SK-MEL-5 (cell line): ENCODE data around the gene COX4I1. TPM values are rescaled to one million over a fixed set of nuclear protein-coding genes. Genes with fewer than 3 reads are reported as not detected.
A peak's percentile ranks its signal among the peaks of the same experiment; 100 is the strongest.

Experiments used
- DNase-seq: peaks from one replicate; pipeline ENCODE4 v3.0.0-alpha.2; 2016; ENCODE audit warnings: low read depth, low spot score
- in situ Hi-C: cut with HindIII; loops from 2 replicates; pipeline ENCODE4 v1.10.0; 2016; ENCODE audit warnings: low sequenced_read_pairs, high pct_unique_total_duplicates, low pct_unique_long_range_greater_than_20kb
- polyA plus RNA-seq, 2 experiments: library from polyadenylated mRNA; depleted of rRNA; stranded (reverse); fragments of >200 nt; gene quantifications; 2 replicates each; pipeline ENCODE4 v1.2.3, GENCODE V29; 2015
- total RNA-seq: library from RNA; depleted of rRNA; stranded (reverse); fragments of >200 nt; shearing (Covaris generic); gene quantifications from 2 replicates; pipeline ENCODE4 v1.2.3, GENCODE V29; 2014; rRNA removed

Gene COX4I1
- 696 and 745 TPM in 2 replicates for total RNA-seq
- polyA plus RNA-seq (2015; cell fraction: cytosol; rRNA removed), result 509 and 646 TPM in 2 replicates
- polyA plus RNA-seq (2015; cell fraction: nucleus; rRNA removed), result 202 and 230 TPM in 2 replicates

GRCh38 chr16:85799497-85800320 is at the start of gene COX4I1, which contains the start of gene EMC8:
COX4I1 (plus strand) TSS chr16:85799695; CDS start chr16:85801206, 1,511 bp downstream.
EMC8 (minus strand) TSS chr16:85799544; CDS start chr16:85799295, 249 bp downstream.
- peak; percentile 89 for DNase-seq
- in situ Hi-C loops, result no loop called here

- in situ Hi-C loops, result no loop called here
Measured at GRCh38 chr16:85749771-85750145, 49.7 kb upstream of the COX4I1 start.

GRCh38 chr16:85750146-85750826 is 49.2 kb upstream of the COX4I1 start:
- in situ Hi-C loops, result no loop called here
- DNase-seq, result no peak

More at GRCh38 chr16:85749771-85750145, 49.7 kb upstream of the COX4I1 start:
- DNase-seq, result no peak

- peak; percentile 32 for DNase-seq
- in situ Hi-C loops, result no loop called here
Measured at GRCh38 chr16:85750827-85751697, 48.4 kb upstream of the COX4I1 start, which contains the start of gene C16orf74. C16orf74 (minus strand) TSS chr16:85751096; CDS start chr16:85735217, 15,879 bp downstream.

GRCh38 chr16:85751698-85752501 is 47.6 kb upstream of the COX4I1 start:
- in situ Hi-C loops, result no loop called here
- no peak for DNase-seq

GRCh38 chr16:85752511-85753420 is 46.7 kb upstream of the COX4I1 start:
- in situ Hi-C loops, result no loop called here
- peak; percentile 53 for DNase-seq

- no peak for DNase-seq
- in situ Hi-C loops, result no loop called here
Measured at GRCh38 chr16:85753559-85753958, 45.9 kb upstream of the COX4I1 start.

- DNase-seq, result no peak
- in situ Hi-C loops, result no loop called here
Measured at GRCh38 chr16:85753976-85754375, 45.5 kb upstream of the COX4I1 start.

GRCh38 chr16:85754413-85754812 is 45.1 kb upstream of the COX4I1 start:
- peak; percentile 37 for DNase-seq
- in situ Hi-C loops, result no loop called here

- DNase-seq, result no peak
Measured at GRCh38 chr16:85755929-85756768, 43.3 kb upstream of the COX4I1 start.

GRCh38 chr16:85757341-85757822 is 42.1 kb upstream of the COX4I1 start:
- DNase-seq, result no peak

More at GRCh38 chr16:85755929-85756768, 43.3 kb upstream of the COX4I1 start:
- in situ Hi-C loops, result no loop called here

GRCh38 chr16:85759136-85759535 is 40.4 kb upstream of the COX4I1 start:
- in situ Hi-C loops, result no loop called here
- no peak for DNase-seq

More at GRCh38 chr16:85757341-85757822, 42.1 kb upstream of the COX4I1 start:
- in situ Hi-C loops, result no loop called here

GRCh38 chr16:85759631-85760419 is 39.7 kb upstream of the COX4I1 start:
- in situ Hi-C loops, result no loop called here

GRCh38 chr16:85761861-85762260 is 37.6 kb upstream of the COX4I1 start:
- in situ Hi-C loops, result no loop called here
- DNase-seq, result no peak

More at GRCh38 chr16:85759631-85760419, 39.7 kb upstream of the COX4I1 start:
- peak; percentile 59 for DNase-seq
